Fibroblast of lung (primary cell): ENCODE measurements around the gene NFASC. TPM values are rescaled to one million over a fixed set of nuclear protein-coding genes. Genes with fewer than 3 reads are reported as not detected.

ENCODE experiments used
- DNase-seq, 2 donors: peaks; one replicate each; pipeline versions ENCODE4 v3.0.0 to v3.0.0-alpha.2; 2010; ENCODE audit warnings: low read depth in 2 of 2
- H2AFZ ChIP-seq: 2 replicates; pipeline ENCODE4 v1.5.1; 2012; ENCODE audit warnings: low read length, control low read depth, inconsistent platforms
- H3K27ac ChIP-seq: 2 replicates; pipeline ENCODE4 v1.5.1; 2011; ENCODE audit warnings: low read length, control low read depth; ENCODE audit not compliant: insufficient read depth
- H3K27me3 ChIP-seq: 2 replicates; pipeline ENCODE4 v1.5.1; 2011; ENCODE audit warnings: mild to moderate bottlenecking, low read length; ENCODE audit not compliant: control insufficient read depth, insufficient read depth
- H3K36me3 ChIP-seq: 2 replicates; pipeline ENCODE4 v1.5.1; 2011; ENCODE audit warnings: low read length; ENCODE audit not compliant: control insufficient read depth, insufficient read depth
- H3K4me1 ChIP-seq: 2 replicates; pipeline ENCODE4 v1.5.1; 2011; ENCODE audit warnings: low read length; ENCODE audit not compliant: control insufficient read depth, insufficient read depth; ENCODE audit errors: extremely low read depth
- H3K4me2 ChIP-seq: 2 replicates; pipeline ENCODE4 v1.5.1; 2011; ENCODE audit warnings: low read length, control low read depth; ENCODE audit not compliant: insufficient read depth; ENCODE audit errors: extremely low read depth
- H3K4me3 ChIP-seq, 4 experiments: fragments of 200-600 bp in 1 of 4; sonication (generic) in 1 of 4; replicated peaks in 1 of 4; 2 replicates each; pipeline ENCODE4 v1.5.1; 2011 to 2016; ENCODE audit warnings: low read length in 4 of 4, low read depth in 3 of 4, mild to moderate bottlenecking in 3 of 4, control low read depth in 2 of 4, inconsistent platforms in 1 of 4, mixed read lengths in 1 of 4; ENCODE audit not compliant: insufficient read depth in 1 of 4; ENCODE audit errors: control extremely low read depth in 1 of 4
- H3K79me2 ChIP-seq: 2 replicates; pipeline ENCODE4 v1.5.1; 2012; ENCODE audit warnings: mild to moderate bottlenecking, low read length, inconsistent platforms; ENCODE audit not compliant: control insufficient read depth, insufficient read depth
- H3K9ac ChIP-seq: 2 replicates; pipeline ENCODE4 v1.5.1; 2011; ENCODE audit warnings: mild to moderate bottlenecking, low read length, control low read depth; ENCODE audit not compliant: insufficient read depth
- H3K9me3 ChIP-seq: 2 replicates; pipeline ENCODE4 v1.5.1; 2012; ENCODE audit warnings: low read depth, low read length; ENCODE audit not compliant: control insufficient read depth, insufficient read depth
- H4K20me1 ChIP-seq: 2 replicates; pipeline ENCODE4 v1.5.1; 2011; ENCODE audit warnings: low read length; ENCODE audit not compliant: control insufficient read depth, insufficient read depth; ENCODE audit errors: extremely low read depth
- EZH2 ChIP-seq: IDR thresholded peaks from 2 replicates; pipeline ENCODE4 v1.5.1; 2012; ENCODE audit warnings: low read length, control low read depth, mild to moderate bottlenecking; ENCODE audit errors: missing control alignments
- polyA plus RNA-seq, 2 donors: library from polyadenylated mRNA; depleted of rRNA in 1 of 2; stranded (reverse) in 1 of 2; unstranded in 1 of 2; fragments of >200 nt; gene quantifications; 2 replicates each; pipeline ENCODE4 v1.2.1, GENCODE V29; 2011 to 2012; ENCODE audit warnings: missing spikeins in 1 of 2
- total RNA-seq: library from RNA; depleted of rRNA; stranded (reverse); fragments of >200 nt; gene quantifications from 2 replicates; pipeline ENCODE4 v1.2.1, GENCODE V29; 2014
- TF ChIP-seq, protein P1 (sequence below), 2 donors: IDR thresholded peaks in 1 of 2; conservative IDR thresholded peaks in 1 of 2; 1 replicate in 1 of 2; 2 replicates in 1 of 2; pipeline ENCODE4 v1.5.1; 2011 to 2012; ENCODE audit warnings: low read length in 2 of 2, control low read depth in 1 of 2, inconsistent platforms in 1 of 2, low read depth in 1 of 2, mild to moderate bottlenecking in 1 of 2

Gene NFASC
- total and polyA plus RNA-seq, 2 donors (not counting 1 experiment from before 2014, with no cell fraction given) = 13.4 to 16.5 TPM

DNA sequence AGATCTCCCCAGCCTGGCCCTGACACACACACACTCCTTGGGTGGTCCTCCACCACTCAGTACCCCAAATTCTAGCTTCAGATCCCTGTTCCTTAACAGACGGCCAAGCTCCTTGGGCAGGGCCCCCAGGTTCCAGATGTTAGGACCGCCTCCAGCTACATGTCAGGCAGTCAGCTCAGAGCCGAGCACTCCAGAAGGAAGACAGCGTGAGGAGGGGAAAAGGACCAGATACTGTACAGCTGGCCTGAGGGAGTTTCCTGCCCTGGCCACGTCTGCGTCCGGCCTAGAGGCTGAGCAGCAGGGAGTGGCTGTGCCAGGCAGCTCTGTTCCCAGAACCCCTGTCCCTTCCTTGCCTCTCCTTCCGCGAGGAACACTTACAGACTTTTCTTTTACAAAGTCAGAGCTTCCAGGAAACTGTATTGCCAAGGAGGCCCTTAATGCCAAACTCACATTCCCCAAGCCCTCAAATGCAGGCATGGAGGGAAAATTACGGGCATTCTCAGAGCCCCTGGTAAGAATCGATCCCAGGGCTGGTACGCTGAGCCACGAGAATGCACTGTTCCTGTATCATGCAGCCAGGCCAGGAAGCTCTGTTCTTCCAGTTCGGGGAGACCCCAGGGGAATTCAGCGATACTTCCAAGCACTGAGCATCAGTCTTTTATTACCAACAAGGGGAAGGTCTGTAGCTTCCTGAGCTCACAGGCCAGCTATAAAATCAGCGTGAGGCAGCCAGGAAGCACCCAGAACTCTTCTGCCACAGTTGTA lies 127.1 kb downstream of the NFASC start:
- Histone ChIP-seq H2AFZ (no peak overlapping the region), H3K4me1 (no peaks in the 10 kb centered on the region), H3K79me2 (no peaks in the 10 kb centered on the region), H3K36me3 (peaks cover 2% of the 10 kb centered on the region), H3K9me3 (no peaks in the 10 kb centered on the region), H3K4me2 (no peak overlapping the region), H4K20me1 (no peaks in the 10 kb centered on the region), H3K4me3 (no peak overlapping the region), H3K9ac (no peak overlapping the region), H3K27ac (no peak overlapping the region), H3K27me3 (no peaks in the 10 kb centered on the region)
- no peak for TF ChIP-seq EZH2
- TF ChIP-seq, protein P1, sequence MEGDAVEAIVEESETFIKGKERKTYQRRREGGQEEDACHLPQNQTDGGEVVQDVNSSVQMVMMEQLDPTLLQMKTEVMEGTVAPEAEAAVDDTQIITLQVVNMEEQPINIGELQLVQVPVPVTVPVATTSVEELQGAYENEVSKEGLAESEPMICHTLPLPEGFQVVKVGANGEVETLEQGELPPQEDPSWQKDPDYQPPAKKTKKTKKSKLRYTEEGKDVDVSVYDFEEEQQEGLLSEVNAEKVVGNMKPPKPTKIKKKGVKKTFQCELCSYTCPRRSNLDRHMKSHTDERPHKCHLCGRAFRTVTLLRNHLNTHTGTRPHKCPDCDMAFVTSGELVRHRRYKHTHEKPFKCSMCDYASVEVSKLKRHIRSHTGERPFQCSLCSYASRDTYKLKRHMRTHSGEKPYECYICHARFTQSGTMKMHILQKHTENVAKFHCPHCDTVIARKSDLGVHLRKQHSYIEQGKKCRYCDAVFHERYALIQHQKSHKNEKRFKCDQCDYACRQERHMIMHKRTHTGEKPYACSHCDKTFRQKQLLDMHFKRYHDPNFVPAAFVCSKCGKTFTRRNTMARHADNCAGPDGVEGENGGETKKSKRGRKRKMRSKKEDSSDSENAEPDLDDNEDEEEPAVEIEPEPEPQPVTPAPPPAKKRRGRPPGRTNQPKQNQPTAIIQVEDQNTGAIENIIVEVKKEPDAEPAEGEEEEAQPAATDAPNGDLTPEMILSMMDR (conservative IDR thresholded peaks at IDR 0.05 in 1 of 2, IDR thresholded peaks at IDR 0.05 in 1 of 2; ENCODE audit: low read depth in 1 of 2, low read length in 2 of 2) = no peak
- DNase-seq = no peak

- H3K9me3 ChIP-seq = no peaks in the 10 kb centered on the region
- no peak overlapping the region for H3K9ac ChIP-seq
- H3K27me3 ChIP-seq = no peaks in the 10 kb centered on the region
- TF ChIP-seq EZH2 = no peak
- TF ChIP-seq, protein P1 (conservative IDR thresholded peaks at IDR 0.05 in 1 of 2, IDR thresholded peaks at IDR 0.05 in 1 of 2; ENCODE audit: low read depth in 1 of 2, low read length in 2 of 2) = no peak
- no peaks in the 10 kb centered on the region for H3K4me1 ChIP-seq
- no peak overlapping the region for H3K4me2 ChIP-seq
- no peaks in the 10 kb centered on the region for H3K79me2 ChIP-seq
- H3K27ac ChIP-seq = no peak overlapping the region
- H2AFZ ChIP-seq = no peak overlapping the region
- H3K36me3 ChIP-seq = no peaks in the 10 kb centered on the region
- no peak for DNase-seq
- H4K20me1 ChIP-seq = no peaks in the 10 kb centered on the region
- no peak overlapping the region for H3K4me3 ChIP-seq
These were observed 130.5 kb downstream of the NFASC start for GRCh38 chr1:205001162-205001561.

DNA sequence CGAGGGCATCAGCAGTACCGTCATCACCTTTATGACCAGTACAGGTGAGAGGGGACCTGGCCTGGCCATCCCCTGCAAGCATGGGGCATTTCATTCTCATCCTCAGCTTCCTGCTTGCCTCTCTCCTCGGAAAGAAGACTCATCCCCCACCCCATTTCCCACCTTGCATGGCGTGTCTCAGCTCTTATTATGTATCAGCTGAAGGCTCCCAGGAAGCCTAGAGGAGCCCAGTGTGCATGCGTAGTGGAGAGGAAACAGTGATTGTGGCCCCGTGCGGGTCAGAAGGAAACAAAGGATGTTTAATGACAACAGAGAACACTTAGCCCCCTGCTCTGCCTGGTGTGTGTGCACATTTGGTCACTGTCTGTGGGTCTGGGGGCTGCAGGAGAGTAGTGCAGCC lies 132.0 kb downstream of the NFASC start:
- Histone ChIP-seq H3K4me3 (no peak overlapping the region), H3K9ac (no peak overlapping the region), H3K27ac (no peak overlapping the region), H3K79me2 (no peaks in the 10 kb centered on the region), H3K27me3 (no peaks in the 10 kb centered on the region), H3K9me3 (no peaks in the 10 kb centered on the region), H3K4me2 (no peak overlapping the region), H3K36me3 (no peaks in the 10 kb centered on the region), H4K20me1 (no peaks in the 10 kb centered on the region), H2AFZ (no peak overlapping the region), H3K4me1 (no peaks in the 10 kb centered on the region)
- DNase-seq = no peak
- TF ChIP-seq EZH2 = no peak
- TF ChIP-seq, protein P1 (conservative IDR thresholded peaks at IDR 0.05 in 1 of 2, IDR thresholded peaks at IDR 0.05 in 1 of 2; ENCODE audit: low read depth in 1 of 2, low read length in 2 of 2) = no peak
